Measurements from ENCODE around the gene TRAK1.

GRCh38 chr3:42055291-42055690, 35.9 kb upstream of the TRAK1 start:
- no peak for TF ChIP-seq POLR2A (IDR thresholded peaks at IDR 0.05; ENCODE audit: low read length)
- TF ChIP-seq GATA1 (IDR thresholded peaks at IDR 0.05; ENCODE audit: low read depth, low read length), result no peak
